ENCODE data around the gene RARS1. TPM values are rescaled to one million over a fixed set of nuclear protein-coding genes. Genes with fewer than 3 reads are reported as not detected.
A peak's percentile ranks its signal among the peaks of the same experiment; 100 is the strongest.

Gene RARS1
- total and polyA plus RNA-seq, 2 of the 8 experiments (the other 6 are each of a cell fraction or from before 2014, with no cell fraction given) = 30.2 to 108 TPM

- TF ChIP-seq CHD7 (IDR thresholded peaks at IDR 0.05; ENCODE audit: insufficient replicate concordance, low read length) (no peak), BCL11A (IDR thresholded peaks at IDR 0.05; ENCODE audit: low read depth in 2 of 2, low read length in 2 of 2) (no peak), RBBP5 (IDR thresholded peaks at IDR 0.05; ENCODE audit: borderline replicate concordance, low read depth, low read length) (no peak), MAX (IDR thresholded peaks at IDR 0.05) (peak; percentile 94), HDAC6 (IDR thresholded peaks at IDR 0.05; ENCODE audit: low read depth, low read length) (no peak), SP1 (IDR thresholded peaks at IDR 0.05; ENCODE audit: low read depth, low read length) (no peak), TCF12 (IDR thresholded peaks at IDR 0.05; ENCODE audit: low read depth, low read length) (no peak), TEAD4 (IDR thresholded peaks at IDR 0.05; ENCODE audit: low read depth, low read length) (no peak), POLR2A (IDR thresholded peaks at IDR 0.05; ENCODE audit: control extremely low read depth in 1 of 2, low read depth in 2 of 2, low read length in 2 of 2) (0 out of 3 replicates have a peak, but pooled peaks of 1 of the 2 experiments have one; percentile 25), SAP30 (IDR thresholded peaks at IDR 0.05; ENCODE audit: insufficient read depth, insufficient replicate concordance, low read length) (peak; percentile 74)
These were observed 42.5 kb downstream of the RARS1 start, which contains the start of gene FBLL1 (continued) for GRCh38 chr5:168528521-168529373.
